Mesothelial cell of epicardium (in vitro differentiated cells): ENCODE measurements around the gene PHYKPL. TPM values are rescaled to one million over a fixed set of nuclear protein-coding genes. Genes with fewer than 3 reads are reported as not detected.
"Not testable (repeated sequence)": the region's sequence is repeated elsewhere in the genome, so short reads cannot be mapped to it uniquely, and the experiment has no call there.

Experiments used
- DNase-seq, 2 experiments: peaks; one replicate each; pipeline ENCODE4 v3.0.0; 2021; ENCODE audit warnings: low spot score in 2 of 2; ENCODE audit not compliant: unreplicated experiment in 2 of 2
- H3K27ac Mint-ChIP-seq: 2 replicates; pipeline ENCODE4 v1.8.0; 2021; ENCODE audit warnings: mixed read lengths
- H3K27me3 Mint-ChIP-seq: 2 replicates; pipeline ENCODE4 v1.8.0; 2021; ENCODE audit warnings: low read depth, mixed read lengths
- H3K36me3 Mint-ChIP-seq: 2 replicates; pipeline ENCODE4 v1.8.0; 2021; ENCODE audit warnings: mixed read lengths
- H3K4me1 Mint-ChIP-seq: 2 replicates; pipeline ENCODE4 v1.8.0; 2021; ENCODE audit warnings: mixed read lengths
- H3K4me3 Mint-ChIP-seq: 2 replicates; pipeline ENCODE4 v1.8.0; 2021; ENCODE audit warnings: mild to moderate bottlenecking, moderate library complexity, mixed read lengths
- H3K9me3 Mint-ChIP-seq: 2 replicates; pipeline ENCODE4 v1.8.0; 2021; ENCODE audit warnings: mixed read lengths
- total RNA-seq: library from RNA; stranded (reverse); gene quantifications from 3 replicates; pipeline ENCODE4 v1.2.1, GENCODE V29; 2021
- TF ChIP-seq, protein P1 (sequence below): fragments of 200-600 bp; sonication (generic); IDR thresholded peaks from one replicate; pipeline ENCODE4 v1.5.0; 2021; ENCODE audit warnings: antibody characterized with exemption; ENCODE audit not compliant: unreplicated experiment

Gene PHYKPL
- total RNA-seq, 1 donor from 2014 or later: 137 TPM

DNA sequence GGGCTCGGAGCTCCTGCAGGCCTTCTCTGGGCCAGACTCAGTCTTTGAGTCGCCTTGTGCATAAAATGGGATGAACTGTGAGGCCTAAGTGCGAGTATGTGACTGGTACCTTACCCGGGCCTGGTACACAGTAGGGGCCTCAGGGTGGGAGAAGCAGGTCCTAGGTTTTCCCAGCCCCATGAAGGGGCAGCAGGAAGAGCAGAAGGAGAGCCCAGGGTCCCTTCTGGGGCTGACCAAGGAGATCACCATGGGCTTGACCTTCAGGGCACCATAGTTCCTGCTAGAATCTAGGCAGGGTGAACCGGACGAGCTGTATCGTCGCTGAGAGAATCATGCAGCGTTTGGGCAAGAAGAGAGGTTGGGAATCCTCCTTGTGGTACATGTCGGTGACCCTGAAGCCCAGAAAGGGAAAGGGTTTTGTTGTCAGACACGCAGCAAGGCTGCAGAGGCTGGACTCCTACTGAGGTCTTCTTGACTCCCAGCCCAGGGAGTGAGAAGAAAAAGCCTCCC lies 373 bp upstream of the PHYKPL start:
- Mint-ChIP-seq H3K36me3 (peaks cover 15% of the 10 kb centered on the region), H3K27ac (peak overlapping the region; percentile 93)
- TF ChIP-seq, protein P1, sequence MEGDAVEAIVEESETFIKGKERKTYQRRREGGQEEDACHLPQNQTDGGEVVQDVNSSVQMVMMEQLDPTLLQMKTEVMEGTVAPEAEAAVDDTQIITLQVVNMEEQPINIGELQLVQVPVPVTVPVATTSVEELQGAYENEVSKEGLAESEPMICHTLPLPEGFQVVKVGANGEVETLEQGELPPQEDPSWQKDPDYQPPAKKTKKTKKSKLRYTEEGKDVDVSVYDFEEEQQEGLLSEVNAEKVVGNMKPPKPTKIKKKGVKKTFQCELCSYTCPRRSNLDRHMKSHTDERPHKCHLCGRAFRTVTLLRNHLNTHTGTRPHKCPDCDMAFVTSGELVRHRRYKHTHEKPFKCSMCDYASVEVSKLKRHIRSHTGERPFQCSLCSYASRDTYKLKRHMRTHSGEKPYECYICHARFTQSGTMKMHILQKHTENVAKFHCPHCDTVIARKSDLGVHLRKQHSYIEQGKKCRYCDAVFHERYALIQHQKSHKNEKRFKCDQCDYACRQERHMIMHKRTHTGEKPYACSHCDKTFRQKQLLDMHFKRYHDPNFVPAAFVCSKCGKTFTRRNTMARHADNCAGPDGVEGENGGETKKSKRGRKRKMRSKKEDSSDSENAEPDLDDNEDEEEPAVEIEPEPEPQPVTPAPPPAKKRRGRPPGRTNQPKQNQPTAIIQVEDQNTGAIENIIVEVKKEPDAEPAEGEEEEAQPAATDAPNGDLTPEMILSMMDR: no peak

GRCh38 chr5:178231539-178232123 lies 971 bp downstream of the PHYKPL start:
- TF ChIP-seq, protein P1: no peak
- DNase-seq: no peak
- Mint-ChIP-seq H3K4me3 (peak overlapping the region; percentile 76), H3K9me3 (peaks cover 11% of the 10 kb centered on the region), H3K27me3 (no peaks in the 10 kb centered on the region), H3K36me3 (peaks cover 28% of the 10 kb centered on the region), H3K27ac (peak overlapping the region; percentile 85), H3K4me1 (peaks cover 27% of the 10 kb centered on the region)

More for the DNA sequence above, 373 bp upstream of the PHYKPL start:
- H3K27me3 Mint-ChIP-seq: no peaks in the 10 kb centered on the region
- no peak for DNase-seq
- peaks cover 1% of the 10 kb centered on the region for H3K9me3 Mint-ChIP-seq
- peaks cover 27% of the 10 kb centered on the region for H3K4me1 Mint-ChIP-seq
- peak overlapping the region; percentile 64 for H3K4me3 Mint-ChIP-seq

GRCh38 chr5:178230879-178231538 lies 1.6 kb downstream of the PHYKPL start:
- peak overlapping the region; percentile 85 for H3K27ac Mint-ChIP-seq
- DNase-seq: no peak
- H3K4me1 Mint-ChIP-seq: peaks cover 27% of the 10 kb centered on the region
- H3K36me3 Mint-ChIP-seq: peaks cover 31% of the 10 kb centered on the region
- TF ChIP-seq, protein P1: no peak
- H3K27me3 Mint-ChIP-seq: no peaks in the 10 kb centered on the region
- H3K9me3 Mint-ChIP-seq: peaks cover 11% of the 10 kb centered on the region
- peak overlapping the region; percentile 76 for H3K4me3 Mint-ChIP-seq

DNA sequence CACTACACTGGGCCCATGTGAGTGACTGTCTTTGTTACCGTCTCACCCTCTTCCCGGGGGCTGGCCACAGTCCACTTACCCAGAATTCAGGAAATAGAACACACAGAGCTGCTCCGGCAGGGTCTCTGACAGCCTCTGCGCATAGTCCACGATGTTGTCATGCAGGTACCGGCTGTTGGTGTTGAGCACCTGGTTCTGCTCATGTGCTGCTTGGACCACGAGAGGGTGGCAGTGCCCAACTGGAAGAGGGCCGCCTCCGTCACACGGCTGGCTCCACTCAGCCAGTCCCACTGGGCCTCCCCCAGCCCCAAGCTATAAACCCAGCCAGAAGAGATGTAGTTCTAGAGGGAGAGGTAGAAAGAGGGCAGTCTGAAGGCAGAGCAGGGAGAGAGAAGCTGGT lies 2.7 kb downstream of the PHYKPL start:
- peak overlapping the region; percentile 51 for H3K4me3 Mint-ChIP-seq
- TF ChIP-seq, protein P1: no peak
- no peaks in the 10 kb centered on the region for H3K27me3 Mint-ChIP-seq
- no peak for DNase-seq
- H3K27ac Mint-ChIP-seq: peak overlapping the region; percentile 39
- H3K4me1 Mint-ChIP-seq: peaks cover 26% of the 10 kb centered on the region
- H3K9me3 Mint-ChIP-seq: peaks cover 11% of the 10 kb centered on the region
- H3K36me3 Mint-ChIP-seq: peaks cover 34% of the 10 kb centered on the region

- not testable (repeated sequence) for DNase-seq, H3K27ac Mint-ChIP-seq, H3K4me3 Mint-ChIP-seq, H3K27me3 Mint-ChIP-seq
- H3K9me3 Mint-ChIP-seq: peaks cover 11% of the 10 kb centered on the region
- peaks cover 35% of the 10 kb centered on the region for H3K36me3 Mint-ChIP-seq
- peaks cover 25% of the 10 kb centered on the region for H3K4me1 Mint-ChIP-seq
Measured at GRCh38 chr5:178229111-178229510, 3.5 kb downstream of the PHYKPL start.

GRCh38 chr5:178228609-178229008 lies 4.0 kb downstream of the PHYKPL start:
- H3K9me3 Mint-ChIP-seq: peaks cover 11% of the 10 kb centered on the region
- no peak overlapping the region for H3K4me3 Mint-ChIP-seq
- H3K36me3 Mint-ChIP-seq: peaks cover 38% of the 10 kb centered on the region
- H3K27ac Mint-ChIP-seq: no peak overlapping the region
- peaks cover 25% of the 10 kb centered on the region for H3K4me1 Mint-ChIP-seq
- no peaks in the 10 kb centered on the region for H3K27me3 Mint-ChIP-seq
- TF ChIP-seq, protein P1: no peak
- no peak for DNase-seq
